H1 (cell line): Measurements from ENCODE around the gene COA1. TPM values are rescaled to one million over a fixed set of nuclear protein-coding genes. Genes with fewer than 3 reads are reported as not detected.

ENCODE experiments used
- CTCF ChIA-PET: fragments of 300-600 bp; sonication (Branson Sonifier 250); formaldehyde crosslinking; loops from one replicate; lab custom pipeline; 2021; ENCODE audit not compliant: partially characterized antibody; lab: Charles Lee
- POLR2A ChIA-PET: fragments of 300-600 bp; sonication (Branson Sonifier 250); formaldehyde crosslinking; loops from one replicate; lab custom pipeline; 2021; ENCODE audit warnings: inconsistent platforms; ENCODE audit not compliant: partially characterized antibody; lab: Charles Lee
- DNase-seq, 2 experiments: peaks; one replicate each; pipeline versions ENCODE4 v3.0.0 to v3.0.0-alpha.2; 2010 to 2022; ENCODE audit warnings: low spot score in 2 of 2, low read depth in 1 of 2, mixed read lengths in 1 of 2
- FAIRE-seq: peaks from 2 replicates; lab custom pipeline; 2011; peaks lifted over from hg19 to GRCh38; lab: Jason Lieb, UNC
- H2AFZ ChIP-seq: 2 replicates; pipeline ENCODE4 v1.8.1; 2012; ENCODE audit warnings: low read length, inconsistent platforms
- H2AK5ac ChIP-seq: 2 replicates; pipeline ENCODE4 v1.6.1; 2013; ENCODE audit warnings: low read depth, low read length
- H2BK120ac ChIP-seq: replicated peaks from 2 replicates; pipeline ENCODE3; 2013; ENCODE audit warnings: low read depth, low read length, inconsistent platforms
- H2BK12ac ChIP-seq: 2 replicates; pipeline ENCODE4 v1.6.1; 2013; ENCODE audit warnings: low read depth, low read length
- H2BK15ac ChIP-seq: 2 replicates; pipeline ENCODE4 v1.6.1; 2013; ENCODE audit warnings: low read length
- H2BK20ac ChIP-seq: 2 replicates; pipeline ENCODE4 v1.6.1; 2013; ENCODE audit warnings: low read length
- H2BK5ac ChIP-seq: 2 replicates; pipeline ENCODE4 v1.6.1; 2013; ENCODE audit warnings: low read depth, low read length
- H3K14ac ChIP-seq: 2 replicates; pipeline ENCODE4 v1.6.1; 2013; ENCODE audit warnings: inconsistent platforms; ENCODE audit not compliant: insufficient read length
- H3K18ac ChIP-seq: 2 replicates; pipeline ENCODE4 v1.6.1; 2013; ENCODE audit warnings: low read length; ENCODE audit errors: extremely low read depth
- H3K23ac ChIP-seq: 2 replicates; pipeline ENCODE4 v1.6.1; 2013; ENCODE audit warnings: inconsistent platforms; ENCODE audit not compliant: insufficient read length
- H3K23me2 ChIP-seq: 2 replicates; pipeline ENCODE4 v1.6.1; 2013; ENCODE audit warnings: low read depth, low read length
- H3K27ac ChIP-seq: 2 replicates; pipeline ENCODE4 v1.6.1; 2011; ENCODE audit warnings: low read depth, low read length, inconsistent platforms
- H3K27me3 ChIP-seq, 4 experiments: replicated peaks in 1 of 4; 1 replicate in 1 of 4; 2 replicates in 3 of 4; pipeline versions ENCODE4 v1.6.1 to v1.8.1; 2011 to 2013; ENCODE audit warnings: low read length in 3 of 4, mild to moderate bottlenecking in 3 of 4, inconsistent platforms in 2 of 4, mixed read lengths in 2 of 4, moderate library complexity in 1 of 4; ENCODE audit not compliant: control insufficient read depth in 3 of 4, insufficient read depth in 3 of 4; ENCODE audit errors: extremely low read depth in 1 of 4
- H3K36me3 ChIP-seq, 4 experiments: 2 replicates each; pipeline versions ENCODE4 v1.6.1 to v1.8.1; 2011 to 2013; ENCODE audit warnings: mild to moderate bottlenecking in 4 of 4, low read length in 3 of 4, moderate library complexity in 2 of 4, control low read depth in 1 of 4, inconsistent platforms in 1 of 4; ENCODE audit not compliant: insufficient read depth in 4 of 4, control insufficient read depth in 2 of 4
- H3K4ac ChIP-seq: replicated peaks from 2 replicates; pipeline ENCODE3; 2013; ENCODE audit warnings: low read length, low read depth, mixed read lengths, inconsistent platforms; ENCODE audit not compliant: insufficient read length
- H3K4me1 ChIP-seq, 4 experiments: replicated peaks in 1 of 4; 1 replicate in 1 of 4; 2 replicates in 3 of 4; pipeline versions ENCODE4 v1.6.1 to v1.8.1; 2011 to 2013; ENCODE audit warnings: low read length in 3 of 4, inconsistent platforms in 2 of 4, mixed read lengths in 1 of 4; ENCODE audit not compliant: insufficient read depth in 4 of 4, control insufficient read depth in 3 of 4
- H3K4me2 ChIP-seq, 2 experiments: 2 replicates each; pipeline versions ENCODE4 v1.6.1 to v1.8.1; 2011 to 2013; ENCODE audit warnings: low read depth in 2 of 2, low read length in 2 of 2, control low read depth in 1 of 2, inconsistent platforms in 1 of 2, mild to moderate bottlenecking in 1 of 2; ENCODE audit not compliant: insufficient read depth in 1 of 2
- H3K4me3 ChIP-seq, 4 experiments: fragments of 200-600, 300-600 bp in 1 of 4; sonication (generic), shearing (Covaris generic), sonication (Bioruptor Twin) in 1 of 4; 2 replicates each; pipeline versions ENCODE4 v1.5.1 to v1.8.1; 2011 to 2016; ENCODE audit warnings: low read length in 4 of 4, low read depth in 3 of 4, control low read depth in 2 of 4, inconsistent platforms in 2 of 4, mild to moderate bottlenecking in 2 of 4, mixed read lengths in 1 of 4, moderate library complexity in 1 of 4; ENCODE audit not compliant: insufficient read depth in 2 of 4; ENCODE audit errors: extremely low read depth in 1 of 4
- H3K56ac ChIP-seq: replicated peaks from 2 replicates; pipeline ENCODE3; 2013; ENCODE audit warnings: low read depth, mild to moderate bottlenecking, mixed read lengths, low read length, inconsistent platforms; ENCODE audit not compliant: insufficient read length
- H3K79me1 ChIP-seq: 2 replicates; pipeline ENCODE4 v1.6.1; 2013; ENCODE audit warnings: low read depth, low read length, control low read depth
- H3K79me2 ChIP-seq, 2 experiments: 2 replicates each; pipeline versions ENCODE4 v1.6.1 to v1.8.1; 2012 to 2013; ENCODE audit warnings: low read length in 2 of 2, mild to moderate bottlenecking in 2 of 2, inconsistent platforms in 1 of 2; ENCODE audit not compliant: insufficient read depth in 2 of 2, control insufficient read depth in 1 of 2
- H3K9ac ChIP-seq, 4 experiments: replicated peaks in 1 of 4; 1 replicate in 1 of 4; 2 replicates in 3 of 4; pipeline versions ENCODE4 v1.6.1 to v1.8.1; 2011 to 2013; ENCODE audit warnings: low read depth in 3 of 4, low read length in 3 of 4, control low read depth in 2 of 4, mild to moderate bottlenecking in 2 of 4, moderate library complexity in 2 of 4, inconsistent platforms in 1 of 4; ENCODE audit errors: extremely low read depth in 1 of 4
- H3K9me3 ChIP-seq, 2 experiments: 2 replicates each; pipeline versions ENCODE4 v1.6.1 to v1.8.1; 2012 to 2013; ENCODE audit warnings: mild to moderate bottlenecking in 2 of 2, moderate library complexity in 2 of 2, control low read depth in 1 of 2, inconsistent platforms in 1 of 2, low read depth in 1 of 2, low read length in 1 of 2, mixed read lengths in 1 of 2; ENCODE audit not compliant: insufficient read depth in 2 of 2
- H4K20me1 ChIP-seq, 2 experiments: replicated peaks in 1 of 2; 2 replicates each; pipeline versions ENCODE3 to v1.8.1; 2011 to 2013; ENCODE audit warnings: inconsistent platforms in 2 of 2, low read length in 2 of 2, mild to moderate bottlenecking in 1 of 2; ENCODE audit not compliant: insufficient read depth in 2 of 2, control insufficient read depth in 1 of 2
- H4K5ac ChIP-seq: 2 replicates; pipeline ENCODE4 v1.6.1; 2013; ENCODE audit warnings: low read length, low read depth, mixed read lengths, inconsistent platforms; ENCODE audit not compliant: insufficient read length
- H4K8ac ChIP-seq: 2 replicates; pipeline ENCODE4 v1.8.0; 2013; ENCODE audit warnings: mild to moderate bottlenecking, moderate library complexity, low read length, inconsistent platforms; ENCODE audit not compliant: insufficient read depth; ENCODE audit errors: extremely low read depth
- H4K91ac ChIP-seq: replicated peaks from 2 replicates; pipeline ENCODE3; 2013; ENCODE audit warnings: low read length, mixed read lengths, inconsistent platforms; ENCODE audit not compliant: insufficient read length
- FOSL1 ChIP-seq: IDR thresholded peaks from 2 replicates; pipeline ENCODE4 v1.6.1; 2011; ENCODE audit warnings: mild to moderate bottlenecking, low read depth, low read length, moderate library complexity; ENCODE audit not compliant: insufficient read depth
- RNF2 ChIP-seq: fragments of 200-900, 300-1000 bp; sonication (generic); IDR thresholded peaks from 2 replicates; pipeline ENCODE4 v1.7.1; 2016; ENCODE audit warnings: borderline replicate concordance, low read depth, mild to moderate bottlenecking, antibody characterized with exemption, low read length; ENCODE audit not compliant: poor library complexity, severe bottlenecking; ENCODE audit errors: missing control alignments
- TAF7 ChIP-seq: optimal IDR thresholded peaks from 2 replicates; pipeline ENCODE3; 2011; ENCODE audit warnings: low read depth, mild to moderate bottlenecking, inconsistent platforms, low read length, moderate library complexity, borderline replicate concordance
- WGBS, 2 experiments: shearing (Covaris generic) in 1 of 2; methylation state at CpG; one replicate each; pipeline versions ENCODE4 v1.1.6 to v1.1.7; 2013 to 2015; ENCODE audit warnings: low lambda C conversion rate in 2 of 2, mixed read lengths in 2 of 2, inconsistent platforms in 1 of 2, low coverage in 1 of 2, missing lambda C conversion rate in 1 of 2; ENCODE audit not compliant: insufficient replicate concordance in 2 of 2, insufficient coverage in 1 of 2, insufficient read length in 1 of 2; ENCODE audit errors: extremely low coverage in 1 of 2, missing lambda C conversion rate in 1 of 2; 5-methylcytosine and 5-hydroxymethylcytosine counted together
- polyA plus RNA-seq, 7 experiments: library from polyadenylated mRNA; depleted of rRNA in 3 of 7; stranded (reverse) in 5 of 7; unstranded in 2 of 7; fragments of >200 nt in 5 of 7; fragments of 200-250 nt in 2 of 7; gene quantifications; 1 replicate in 5 of 7; 2 replicates in 1 of 7; 4 replicates in 1 of 7; pipeline versions ENCODE4 v1.2.1 to v1.2.3, GENCODE V29; 2011 to 2013; ENCODE audit warnings: missing spikeins in 2 of 7, mixed read lengths in 2 of 7
- total RNA-seq: library from RNA; stranded (reverse); fragmentation: NEBNext Ultra II Directional; extraction: Animal tissue kit (Norgen Biotek cat#: 25700); gene quantifications from 2 replicates; pipeline ENCODE4 v1.2.1, GENCODE V29; 2021

The COA1 gene
- total and polyA plus RNA-seq, 2 of the 8 experiments (the other 6 are each of a cell fraction or from before 2014, with no cell fraction given) = 98.6 to 143 TPM

DNA sequence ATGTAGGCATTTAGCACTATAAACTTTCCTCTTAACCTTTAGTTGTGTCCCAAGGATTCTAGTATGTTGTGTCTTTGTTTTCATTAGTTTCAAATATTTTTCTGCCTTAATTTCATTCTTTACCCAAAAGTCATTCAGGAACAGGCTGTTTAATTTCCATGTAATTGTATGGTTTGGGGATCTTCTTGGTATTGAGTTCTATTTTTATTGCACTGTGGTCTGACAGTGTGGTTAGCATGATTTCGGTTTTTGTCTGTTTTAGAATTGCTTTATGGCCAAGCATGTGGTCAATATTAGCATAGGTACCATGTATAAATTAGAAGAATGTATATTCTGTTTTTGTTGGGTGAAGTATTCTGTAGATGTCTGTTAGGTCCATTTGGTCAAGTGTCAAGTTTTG, 26.3 kb downstream of the COA1 start:
- H4K5ac ChIP-seq = no peak overlapping the region
- no peak overlapping the region for H3K4me3 ChIP-seq
- no peak overlapping the region for H2BK5ac ChIP-seq
- no peak overlapping the region for H3K4ac ChIP-seq
- WGBS, 2 experiments = 79% methylated on average over 1 of the region's 1 CpG; no CpG with 5 or more reads in 1 of the 2 experiments
- H4K91ac ChIP-seq = no peak overlapping the region
- H3K9me3 ChIP-seq = no peaks in the 10 kb centered on the region; a peak in 1 of 4 replicates
- H3K4me2 ChIP-seq = no peak overlapping the region
- no peak overlapping the region for H2BK15ac ChIP-seq
- no peaks in the 10 kb centered on the region for H3K23me2 ChIP-seq
- no peak overlapping the region for H3K27ac ChIP-seq
- no peak overlapping the region for H3K23ac ChIP-seq
- no peak overlapping the region for H2AK5ac ChIP-seq
- TF ChIP-seq RNF2 (no peak), FOSL1 (no peak), TAF7 (no peak)
- H3K14ac ChIP-seq = no peak overlapping the region
- CTCF ChIA-PET = interaction anchor here (0.7 to 1.6 kb wide), 3 partner anchors 10 to 221 kb away, joined by 3 to 6 read pairs (median 4); partner anchors contain the start of gene STK17A
- DNase-seq = no peak
- H3K79me1 ChIP-seq = peaks cover 4% of the 10 kb centered on the region; the same call in 1 of the 2 replicates
- no peak overlapping the region for H2BK20ac ChIP-seq
- peaks cover 1 to 10% of the 10 kb centered on the region in 2 experiments for H4K20me1 ChIP-seq
- H3K56ac ChIP-seq = no peak overlapping the region
- H3K27me3 ChIP-seq = no peaks in the 10 kb centered on the region
- H3K36me3 ChIP-seq = peaks cover 0 to 3% (median under 1%) of the 10 kb centered on the region in 4 experiments; a peak in 2 of 8 replicates
- H2BK12ac ChIP-seq = no peak overlapping the region
- H3K18ac ChIP-seq = no peak overlapping the region
- no peak overlapping the region for H2AFZ ChIP-seq
- H3K4me1 ChIP-seq = peaks cover 0 to 5% (median 0%) of the 10 kb centered on the region in 4 experiments; a peak in 2 of 7 replicates
- POLR2A ChIA-PET = no interaction called here
- H3K79me2 ChIP-seq = peaks cover 2 to 72% of the 10 kb centered on the region in 2 experiments
- H3K9ac ChIP-seq = no peak overlapping the region
- no peak overlapping the region for H4K8ac ChIP-seq
- H2BK120ac ChIP-seq = no peak overlapping the region
- FAIRE-seq = no peak
